Effector CD8-positive, alpha-beta T cell (primary cell): ENCODE data around the gene CDH12.
"Not testable (repeated sequence)": the region's sequence is repeated elsewhere in the genome, so short reads cannot be mapped to it uniquely, and the experiment has no call there.

Experiments
- DNase-seq: peaks from one replicate; lab custom pipeline; 2025; lab: John Stamatoyannopoulos, UW

The CDH12 gene

DNA sequence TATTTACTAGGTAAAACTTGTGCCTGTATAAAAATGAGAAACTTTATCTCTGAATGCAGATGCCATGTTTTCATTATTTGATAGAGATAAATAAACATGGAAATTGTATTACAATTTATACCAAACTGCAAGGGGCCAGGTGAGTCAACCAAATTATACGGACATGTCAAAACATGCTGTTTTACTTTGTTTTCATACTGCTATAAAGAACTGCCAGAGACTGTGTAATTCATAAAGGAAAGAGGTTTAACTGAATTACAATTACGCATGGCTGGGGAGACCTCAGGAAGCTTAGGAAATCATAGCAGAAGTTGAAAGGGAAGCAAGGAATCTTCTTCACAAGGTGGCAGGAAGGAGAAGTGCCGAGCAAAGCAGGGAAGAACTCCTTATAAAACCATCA, 840.3 kb downstream of the CDH12 start:
- not testable (repeated sequence) for DNase-seq

DNA sequence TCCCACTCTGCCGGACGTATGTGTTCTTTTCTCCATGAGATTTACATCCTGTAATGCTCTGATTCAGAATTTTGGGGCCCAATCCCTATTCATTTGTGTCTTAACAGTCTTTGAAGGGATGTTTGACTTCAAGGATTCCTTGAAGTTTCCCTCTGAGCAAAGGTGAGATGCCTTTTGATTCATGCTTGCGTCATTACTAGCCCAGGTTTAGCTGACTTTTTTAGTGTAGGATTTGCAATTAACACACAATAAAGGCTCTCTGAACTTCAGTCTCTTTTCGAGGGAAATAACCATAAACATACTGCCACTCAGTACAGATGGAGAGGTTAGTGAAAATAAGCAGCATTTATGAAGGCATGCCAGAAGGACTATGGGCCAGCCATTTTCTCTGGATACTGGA, 842.3 kb downstream of the CDH12 start:
- not testable (repeated sequence) for DNase-seq

DNA sequence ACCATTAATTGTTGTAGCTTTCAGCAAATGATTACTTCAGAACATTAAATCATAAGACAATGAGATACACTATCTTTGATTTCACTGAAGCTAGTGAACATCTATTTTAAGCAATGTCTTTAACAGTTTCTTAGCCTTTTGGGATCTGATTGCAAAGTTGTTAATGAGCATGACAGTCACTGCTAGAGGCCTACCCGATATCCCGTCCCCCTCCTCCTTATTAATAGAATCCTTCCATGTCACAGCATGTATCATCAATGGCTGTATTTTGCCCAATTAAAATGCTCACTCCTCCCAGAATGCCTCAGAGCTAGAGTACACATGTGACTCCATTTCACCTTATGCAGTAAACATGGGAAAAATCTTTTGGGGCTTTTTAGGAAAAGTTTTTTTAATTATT, 852.0 kb downstream of the CDH12 start:
- DNase-seq, result not testable (repeated sequence)

DNA sequence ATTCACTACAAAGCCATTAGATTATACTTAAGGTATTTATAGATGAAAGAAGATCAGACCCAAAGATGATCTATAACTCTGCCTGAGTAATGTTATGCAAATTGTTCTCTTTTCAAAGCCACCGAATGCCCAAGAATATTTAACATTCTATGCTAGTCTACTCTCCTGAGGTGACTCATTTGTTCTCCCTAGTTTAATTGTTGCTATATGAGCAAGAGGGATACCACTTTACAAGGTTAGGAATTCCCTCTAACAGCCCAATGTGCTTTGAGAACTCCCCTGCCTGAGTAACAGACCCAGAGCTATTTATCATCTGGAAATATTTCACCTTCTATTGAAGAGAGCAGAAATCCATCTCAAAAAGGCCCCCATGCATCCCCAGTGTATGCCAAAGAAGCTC, 867.3 kb downstream of the CDH12 start:
- not testable (repeated sequence) for DNase-seq

DNA sequence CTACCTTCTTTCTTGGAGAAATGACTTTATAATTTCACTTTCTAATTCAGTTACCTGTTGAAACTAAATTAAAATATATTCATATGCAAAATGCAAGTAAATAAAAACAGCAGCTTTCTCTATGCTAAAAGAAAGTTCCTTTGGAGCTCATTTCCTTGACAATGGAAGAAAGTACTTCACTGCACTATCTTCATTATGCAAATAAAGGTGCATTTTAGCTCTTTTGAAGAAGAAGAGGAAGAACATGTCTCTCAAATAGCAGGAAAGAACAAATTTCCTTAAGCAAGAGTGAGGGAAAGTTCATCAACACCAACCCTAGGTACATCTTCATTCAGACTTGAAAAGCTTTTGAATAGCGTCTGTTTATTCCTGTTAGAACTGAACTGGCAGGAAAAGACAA, 901.6 kb downstream of the CDH12 start:
- not testable (repeated sequence) for DNase-seq

DNA sequence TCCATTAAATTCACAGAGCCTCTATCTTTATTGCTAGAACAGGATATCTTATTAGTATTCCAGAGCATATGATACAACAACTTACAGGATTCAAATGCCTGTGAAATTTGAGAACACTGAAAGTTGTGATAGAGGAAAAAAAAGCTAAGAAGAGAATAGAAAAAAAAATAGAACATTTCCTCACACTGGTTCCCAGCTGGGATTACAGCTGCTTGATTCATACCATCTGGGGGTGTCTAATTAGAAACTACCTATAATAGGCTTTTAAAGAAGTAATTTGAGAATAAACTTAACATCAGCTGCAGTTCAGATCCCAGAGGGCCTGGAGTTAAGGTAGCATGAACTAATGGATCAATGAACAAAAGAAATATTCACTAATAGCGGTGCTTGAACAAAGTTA, 922.0 kb downstream of the CDH12 start:
- DNase-seq, result no peak

DNA sequence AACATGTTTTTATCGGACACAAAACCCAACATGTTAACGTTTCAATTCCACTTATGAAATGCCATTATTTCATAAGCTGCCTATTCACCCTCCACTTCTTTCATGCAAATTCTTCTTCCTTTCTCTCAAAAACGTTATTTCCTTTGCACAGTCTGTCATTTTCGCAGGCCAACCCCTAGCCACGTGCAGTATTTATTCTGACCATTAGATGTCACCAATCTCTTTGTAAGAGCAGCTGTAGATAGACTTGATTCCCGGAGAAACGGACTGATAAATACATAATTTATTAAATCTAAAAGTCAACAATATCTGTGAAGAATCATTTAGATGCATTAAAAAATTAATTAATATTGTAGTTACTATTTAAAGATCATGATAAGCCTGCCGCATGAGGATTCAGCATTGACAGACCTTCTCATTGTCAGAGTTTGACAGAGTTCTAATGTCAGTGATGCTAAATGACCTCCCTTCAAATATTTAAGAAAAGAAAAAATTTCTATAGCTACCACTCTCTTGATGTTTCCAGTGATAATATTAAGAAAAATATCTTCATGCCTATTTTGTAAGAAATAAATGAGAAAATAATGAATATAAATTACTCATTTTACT, 933.6 kb downstream of the CDH12 start:
- no peak for DNase-seq

DNA sequence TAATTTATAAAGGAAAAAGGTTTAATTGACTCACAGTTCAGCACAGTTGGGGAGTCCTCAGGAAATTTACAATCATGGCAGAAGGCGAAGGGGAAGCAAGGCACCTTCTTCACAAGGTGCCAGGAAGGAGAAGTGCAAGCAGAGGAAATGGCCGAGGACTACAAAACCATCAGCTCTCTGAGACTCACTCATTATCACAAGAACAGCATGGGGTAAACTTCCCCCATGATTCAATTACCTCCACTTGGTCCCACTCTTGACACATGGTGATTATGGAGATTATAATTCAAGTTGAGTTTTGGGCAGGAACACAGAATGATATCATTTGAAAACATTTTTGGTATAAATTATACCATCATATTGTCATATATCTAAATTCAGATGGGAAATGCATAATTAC, 934.7 kb downstream of the CDH12 start:
- no peak for DNase-seq

DNA sequence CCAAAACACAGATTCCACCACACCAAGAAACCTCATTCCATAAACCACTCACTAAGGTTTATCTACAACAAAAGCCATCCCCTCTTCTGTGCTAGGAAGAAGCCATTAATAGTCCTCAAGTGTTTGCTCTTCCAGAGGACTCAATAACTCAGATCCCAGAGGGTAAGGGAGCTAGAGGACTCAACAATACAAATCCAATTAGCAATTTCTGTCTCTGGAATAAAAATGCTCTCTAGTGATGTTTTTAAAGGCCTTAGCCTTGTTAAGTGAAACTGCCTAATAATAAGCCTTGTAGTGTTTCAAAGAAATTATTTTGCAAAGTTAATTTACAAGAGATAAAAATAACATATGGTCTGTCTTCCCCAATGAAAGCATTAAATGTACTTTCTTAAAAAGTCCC, 942.4 kb downstream of the CDH12 start:
- no peak for DNase-seq

DNA sequence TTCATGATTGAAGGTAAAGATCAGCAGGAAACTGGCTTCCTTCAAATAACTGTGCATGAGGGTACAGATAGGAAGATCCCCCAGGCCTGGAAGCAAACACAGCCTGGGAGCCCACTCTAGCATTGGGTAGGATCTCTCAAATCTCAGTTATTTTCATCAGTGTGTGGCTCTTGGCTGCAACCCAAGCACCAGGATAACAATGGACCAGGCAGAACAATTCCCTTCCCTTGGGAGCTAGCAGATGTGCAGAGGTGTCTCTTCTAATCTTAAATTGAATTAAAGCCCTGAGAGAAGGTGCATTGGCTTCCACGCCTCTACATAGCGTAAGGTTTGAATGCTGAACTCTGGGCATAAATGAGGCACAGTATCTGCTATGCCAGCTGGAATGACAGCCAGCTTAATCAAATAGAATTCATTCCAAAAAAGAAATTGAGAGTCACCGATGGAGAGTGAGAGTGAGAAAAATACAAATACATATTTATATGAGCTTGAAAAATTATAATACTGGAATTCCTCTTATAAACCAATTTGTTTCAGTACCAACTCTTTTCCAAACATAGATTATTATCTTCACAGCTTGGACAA, 957.3 kb downstream of the CDH12 start:
- DNase-seq, result no peak

DNA sequence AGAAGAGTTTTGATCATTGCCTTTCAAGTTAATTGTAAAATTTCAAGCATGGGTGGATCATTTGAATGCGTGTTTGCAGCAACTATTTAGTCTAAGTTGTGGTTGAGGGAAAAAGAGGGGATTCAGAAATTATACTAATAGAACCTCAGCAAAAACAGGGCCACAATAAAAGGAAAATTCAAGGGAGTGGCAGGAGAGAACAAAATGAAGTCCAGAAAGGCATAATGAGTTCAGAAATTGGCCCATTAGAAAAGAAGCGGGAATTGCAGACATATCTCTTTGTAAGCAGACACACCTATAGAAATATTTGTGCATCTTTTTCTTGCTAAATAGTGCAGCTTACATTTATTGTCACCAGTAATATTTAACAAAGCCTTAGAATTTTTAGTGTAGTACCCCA, 960.0 kb downstream of the CDH12 start:
- no peak for DNase-seq

DNA sequence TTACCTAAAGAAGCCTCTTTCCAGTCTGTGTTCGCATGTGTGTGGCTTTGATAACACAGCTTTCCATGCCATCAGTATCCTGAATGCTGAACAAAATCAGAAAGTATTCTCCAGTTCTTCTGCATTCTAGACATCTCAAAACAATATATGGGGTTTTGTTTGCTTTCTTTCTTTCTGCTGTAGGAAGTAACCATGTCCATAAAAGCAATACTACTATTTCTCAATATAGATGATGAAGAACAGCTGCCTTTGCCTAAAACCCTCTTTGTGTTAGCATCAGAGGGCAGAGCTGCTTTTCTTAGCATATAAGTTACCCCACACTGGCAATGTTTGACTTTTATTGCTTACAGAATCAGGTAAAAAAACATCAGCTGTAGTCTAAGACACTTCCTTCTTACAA, 963.6 kb downstream of the CDH12 start:
- no peak for DNase-seq

DNA sequence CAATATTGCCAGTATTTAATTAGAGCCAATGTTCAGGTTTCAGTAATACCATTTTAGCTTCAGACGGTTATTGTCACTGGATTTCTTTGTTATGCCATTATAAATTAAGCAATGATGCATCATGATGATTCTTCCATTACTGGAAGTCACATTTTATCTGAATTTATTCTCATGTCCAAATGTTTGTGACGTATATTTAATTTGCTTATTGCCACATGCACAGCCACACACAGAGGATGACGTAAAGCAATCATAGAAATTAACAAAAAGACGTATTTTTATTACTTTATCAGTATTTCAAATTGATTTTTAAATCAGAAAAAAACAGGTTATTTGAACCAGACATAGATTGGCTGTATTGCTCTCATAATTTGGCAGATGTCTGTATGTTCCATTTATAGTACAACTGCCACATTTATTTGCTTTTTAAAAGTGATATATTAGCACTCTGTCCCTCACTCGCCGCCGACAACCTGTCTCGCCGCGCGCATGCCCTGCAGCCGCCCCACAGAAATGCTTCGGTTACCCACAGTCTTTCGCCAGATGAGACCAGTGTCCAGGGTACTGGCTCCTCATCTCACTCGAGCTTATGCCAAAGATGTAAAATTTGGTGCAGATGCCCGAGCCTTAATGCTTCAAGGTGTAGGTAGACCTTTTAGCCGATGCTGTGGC, 970.9 kb downstream of the CDH12 start:
- DNase-seq, result no peak

DNA sequence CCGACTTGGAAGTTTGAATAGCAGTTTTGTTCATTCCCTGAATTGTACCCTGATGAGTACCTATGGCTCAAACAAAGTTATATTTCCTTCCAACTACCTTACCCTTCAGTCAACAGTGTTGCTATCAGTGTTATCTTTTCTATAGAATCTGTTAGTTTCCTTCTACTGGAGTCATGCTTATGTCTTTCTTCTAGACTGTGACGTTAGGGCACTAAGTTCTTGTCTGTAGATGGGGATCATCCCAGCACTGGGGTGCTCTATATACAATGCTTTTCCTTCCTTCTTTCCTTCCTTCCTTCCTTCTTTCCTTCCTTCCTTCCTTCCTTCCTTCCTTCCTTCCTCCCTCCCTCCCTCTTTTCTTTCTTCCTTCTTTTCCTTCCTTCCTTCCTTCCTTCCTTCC, 973.0 kb downstream of the CDH12 start:
- no peak for DNase-seq

DNA sequence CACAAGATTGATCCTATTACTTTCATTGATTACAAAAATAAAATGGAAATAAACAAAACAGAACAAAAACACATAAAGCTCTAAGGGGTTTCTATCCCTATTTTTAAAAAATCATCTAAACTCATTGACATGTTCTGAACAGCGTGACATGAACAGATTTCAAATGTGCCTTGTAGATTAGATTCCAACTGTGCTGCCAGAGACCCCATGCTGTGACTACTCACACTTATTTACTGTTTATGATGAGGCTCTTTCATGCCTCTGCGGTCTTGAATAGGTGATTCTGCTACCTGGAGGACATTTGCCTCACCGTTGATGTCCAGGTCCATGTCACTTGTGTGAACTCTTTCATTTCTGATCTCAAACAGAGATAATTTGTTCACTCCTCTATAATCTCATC, 990.2 kb downstream of the CDH12 start:
- no peak for DNase-seq

DNA sequence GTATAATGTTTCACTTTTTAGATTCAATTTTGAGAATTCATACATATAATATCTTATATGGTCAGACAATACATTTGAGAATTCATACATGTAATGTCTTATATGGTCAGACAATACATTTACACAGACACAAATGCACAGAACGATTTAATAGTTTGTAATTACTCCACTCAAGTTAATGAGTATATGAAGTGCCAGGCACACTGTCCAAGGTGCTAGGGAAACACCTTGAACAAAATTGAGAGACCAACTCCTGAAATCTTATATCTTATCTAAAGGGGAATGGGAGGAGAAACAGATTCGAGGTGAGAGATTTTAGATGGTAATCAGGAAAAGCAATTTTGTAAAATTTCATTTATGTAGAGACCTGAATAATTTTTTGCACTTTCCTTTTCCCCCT, 994.7 kb downstream of the CDH12 start:
- DNase-seq, result no peak

DNA sequence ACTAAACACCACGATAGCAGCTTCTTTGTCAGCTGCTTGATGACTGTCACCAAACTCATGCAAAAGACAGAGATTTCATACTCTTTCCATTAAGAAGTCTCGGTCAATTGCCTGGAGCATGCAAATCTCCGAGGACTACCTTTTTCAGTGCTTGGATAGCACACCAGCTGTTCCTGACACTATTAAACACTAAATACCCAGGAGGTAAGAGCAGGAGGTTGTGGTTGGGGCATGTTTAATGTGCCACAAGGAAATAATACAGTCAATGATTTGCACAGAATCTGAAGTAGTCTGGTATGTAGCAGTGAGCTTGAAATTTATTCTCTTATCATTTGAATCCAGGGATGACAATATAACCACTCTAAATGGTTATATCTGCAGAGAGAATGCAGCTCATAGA, 996.2 kb downstream of the CDH12 start:
- DNase-seq, result no peak

DNA sequence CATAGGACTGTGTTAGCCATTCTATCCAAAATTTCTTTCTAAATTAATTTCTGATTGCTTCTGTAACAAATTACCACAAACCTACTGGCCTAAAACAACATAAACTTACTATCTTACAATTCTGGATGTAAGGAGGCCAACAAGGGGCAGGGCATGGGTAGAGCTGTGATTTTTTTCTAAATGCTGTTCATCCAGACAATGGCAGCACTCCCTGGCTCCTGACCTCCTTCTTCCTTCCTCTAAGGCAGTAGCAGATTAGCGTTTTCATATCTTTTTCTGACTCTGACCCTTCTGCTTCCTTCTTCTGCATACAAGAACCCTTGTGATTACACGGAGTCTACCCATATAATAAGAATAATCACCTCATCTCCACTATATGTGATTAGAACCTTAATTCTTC, 1005.8 kb downstream of the CDH12 start:
- DNase-seq, result no peak

DNA sequence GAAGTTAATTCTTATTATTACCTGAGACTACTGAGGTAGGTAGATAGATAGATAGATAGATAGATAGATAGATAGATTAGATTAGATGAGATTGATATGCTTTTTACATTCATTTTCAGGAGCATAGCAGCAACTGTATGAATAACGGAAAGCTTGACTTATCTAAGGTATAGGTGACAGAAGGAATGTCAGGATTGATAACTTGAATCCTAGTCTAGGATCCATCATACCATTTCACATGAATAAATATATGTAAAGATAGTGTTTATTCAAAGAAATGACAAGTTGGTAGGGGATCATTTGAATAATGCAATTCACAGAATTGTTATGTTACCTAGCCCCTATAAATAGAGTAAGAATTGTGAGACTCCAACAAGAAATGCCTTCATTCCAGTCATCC, 1008.2 kb downstream of the CDH12 start:
- no peak for DNase-seq

DNA sequence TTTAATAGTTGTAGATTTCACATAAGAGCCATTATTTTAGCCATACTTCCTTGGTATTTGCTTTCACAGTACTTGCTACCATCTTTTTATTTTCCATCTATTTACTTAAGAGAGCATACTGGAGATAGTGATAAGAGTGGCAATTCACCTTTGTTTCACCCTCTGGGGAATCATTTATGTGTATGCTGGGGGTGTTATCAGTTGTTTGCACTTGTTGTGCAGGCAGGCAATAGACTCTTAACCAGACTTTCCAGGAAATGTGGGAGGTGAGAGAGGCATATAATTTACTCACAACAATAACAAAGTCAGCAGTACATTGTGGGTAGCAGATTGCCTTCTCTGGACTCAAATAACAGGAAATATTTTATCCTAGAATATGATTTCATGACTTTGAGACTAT, 1018.3 kb downstream of the CDH12 start:
- DNase-seq, result no peak

DNA sequence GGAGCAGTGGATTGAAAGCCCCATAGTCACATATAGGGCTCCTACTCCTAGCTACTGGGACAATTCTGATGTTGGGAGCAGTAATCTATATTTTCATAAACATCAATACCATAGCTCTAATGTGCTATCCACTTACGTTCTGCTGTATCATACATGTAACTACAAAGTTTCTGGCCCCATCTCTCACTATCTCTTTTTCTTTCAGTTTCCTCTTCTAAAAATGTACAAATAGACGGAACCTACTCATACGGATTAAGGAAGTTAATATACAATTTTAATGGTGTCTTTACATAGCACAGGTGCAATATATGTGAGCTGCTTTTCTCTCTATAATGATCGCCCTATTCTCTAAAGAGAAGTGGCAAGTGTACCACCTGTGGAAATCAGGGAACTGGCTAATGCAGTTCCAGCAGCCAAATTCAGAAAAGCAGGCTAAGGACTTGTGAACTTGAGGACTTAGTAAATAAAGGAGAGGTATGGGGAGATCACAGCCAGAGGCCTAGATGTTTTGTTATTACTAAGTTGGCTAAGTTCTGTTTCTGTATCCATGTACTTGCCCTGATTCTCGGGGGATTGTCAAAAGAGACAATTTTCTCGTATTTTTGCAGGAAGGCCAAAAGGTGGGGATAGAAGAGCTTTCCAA, 1021.9 kb downstream of the CDH12 start:
- DNase-seq, result no peak

DNA sequence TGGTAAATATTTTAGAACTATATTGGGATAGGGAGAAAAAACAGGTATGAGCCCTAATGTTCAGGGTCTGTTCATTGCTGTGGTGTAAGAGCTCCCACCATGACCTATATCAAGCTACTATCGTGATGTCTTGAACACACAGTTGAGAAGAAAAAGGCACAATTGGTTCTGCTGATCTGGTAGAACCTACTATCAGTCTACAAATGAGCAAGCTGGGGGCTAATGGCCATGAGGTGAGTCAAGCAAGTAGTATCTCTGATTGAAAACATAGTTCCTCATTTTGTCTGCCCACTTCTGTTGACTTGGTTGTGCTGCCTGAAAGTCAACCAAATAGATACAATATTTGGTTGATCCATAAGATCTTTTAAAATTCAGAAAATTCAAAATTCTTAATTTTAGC, 1026.3 kb downstream of the CDH12 start:
- no peak for DNase-seq

DNA sequence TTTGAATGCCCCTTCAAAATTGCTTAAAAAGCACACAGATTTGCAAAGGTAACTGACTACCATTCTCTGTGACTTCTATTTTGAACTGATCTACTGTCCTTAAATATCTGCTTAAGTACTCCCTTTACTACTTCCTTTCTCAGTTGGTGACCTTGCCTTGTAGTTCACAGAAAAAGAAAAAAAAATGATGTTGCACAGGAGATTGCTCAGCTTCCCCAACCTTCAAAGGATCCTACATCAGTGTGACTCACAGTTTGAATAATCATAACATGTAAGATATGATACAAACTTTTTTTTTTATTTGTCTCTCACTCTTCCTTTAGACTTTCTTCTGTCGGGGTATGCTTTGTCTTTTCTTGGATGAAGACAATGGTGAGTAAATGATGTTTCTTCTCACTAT, 1029.6 kb downstream of the CDH12 start:
- no peak for DNase-seq
